GF-D8 (cell line): ENCODE measurements around the gene PLEKHG3.
A peak's percentile ranks its signal among the peaks of the same experiment; 100 is the strongest.
"Not testable (repeated sequence)": the region's sequence is repeated elsewhere in the genome, so short reads cannot be mapped to it uniquely, and the experiment has no call there.

Source experiments
- DNase-seq: peaks from one replicate; lab custom pipeline; 2025; lab: John Stamatoyannopoulos, UW

Gene PLEKHG3

DNA sequence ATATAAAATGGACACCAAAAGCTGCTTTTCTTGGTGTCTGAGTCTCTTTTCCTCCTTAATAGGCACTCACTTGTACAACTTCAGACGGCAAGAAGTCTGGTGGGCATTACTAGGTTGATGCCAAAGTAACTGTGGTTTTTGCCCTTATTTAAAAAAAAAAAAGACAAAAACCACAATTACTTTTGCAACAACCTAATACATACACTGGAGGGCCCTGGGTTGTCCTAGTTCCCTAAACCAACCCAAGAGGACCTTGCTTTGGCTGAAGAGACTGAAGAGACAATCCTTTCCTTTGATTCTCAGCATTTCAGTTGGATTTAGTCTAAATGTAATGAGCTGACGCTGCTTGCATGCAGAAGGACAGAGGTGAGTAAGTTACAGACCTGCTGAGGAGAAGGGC lies 16.2 kb upstream of the PLEKHG3 start:
- no peak for DNase-seq

DNA sequence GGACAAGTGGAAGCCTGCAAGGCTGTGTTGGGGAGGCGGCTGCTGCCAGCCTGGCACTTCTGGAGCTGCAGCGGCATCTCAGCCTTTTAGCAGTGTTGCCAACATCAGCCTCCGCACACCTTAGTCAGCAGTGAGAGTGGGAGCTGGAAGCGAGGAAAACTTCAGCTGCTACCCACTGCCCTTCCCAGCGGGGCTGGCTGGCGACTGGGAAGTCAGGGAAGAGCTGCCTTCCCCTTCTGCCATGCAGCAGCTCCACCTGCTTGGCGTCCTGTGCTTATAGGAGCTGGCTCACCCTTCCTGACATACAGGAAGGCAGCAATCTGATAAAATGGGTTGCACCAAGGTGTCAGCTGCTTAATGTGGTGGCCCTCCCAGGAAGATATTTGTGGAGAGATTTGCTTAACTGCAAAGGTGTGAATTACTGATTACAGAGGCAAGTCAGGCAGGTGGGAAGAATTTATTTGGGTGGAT lies 15.4 kb upstream of the PLEKHG3 start:
- DNase-seq: peak; percentile 6

DNA sequence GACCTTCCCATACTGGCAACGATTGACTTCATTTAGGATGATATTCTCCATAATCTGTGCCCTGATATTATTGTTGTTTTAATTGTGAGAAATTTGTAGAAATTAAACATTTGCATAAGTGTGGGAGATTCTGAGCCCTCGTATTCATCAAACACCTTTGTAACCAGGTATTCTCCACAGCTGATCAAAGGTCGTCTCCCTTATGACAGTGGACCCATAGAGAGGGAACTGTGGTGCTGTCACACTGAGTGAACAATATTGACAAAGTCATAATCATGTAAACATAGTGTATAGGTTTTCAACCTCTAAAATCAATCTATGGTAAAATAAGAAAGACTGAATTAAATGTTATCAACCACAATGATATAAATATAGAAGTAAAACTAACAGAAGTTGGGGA lies 14.9 kb upstream of the PLEKHG3 start:
- DNase-seq: no peak

DNA sequence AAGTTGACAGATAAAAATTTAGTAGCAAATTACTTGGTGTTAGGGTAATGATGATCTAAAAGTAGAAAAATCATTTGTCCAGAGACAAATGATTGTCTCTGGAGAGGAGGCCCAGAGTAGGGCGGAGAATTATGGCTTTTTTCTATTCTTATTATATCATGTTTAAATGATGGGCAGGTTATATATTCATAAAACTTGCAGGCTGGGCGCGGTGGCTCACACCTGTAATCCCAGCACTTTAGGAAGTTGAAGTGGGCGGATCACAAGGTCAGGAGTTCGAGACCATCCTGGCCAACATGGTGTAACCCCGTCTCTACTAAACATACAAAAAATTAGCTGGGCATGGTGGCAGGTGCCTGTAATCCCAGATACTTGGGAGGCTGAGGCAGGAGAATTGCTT lies 13.6 kb upstream of the PLEKHG3 start:
- not testable (repeated sequence) for DNase-seq

DNA sequence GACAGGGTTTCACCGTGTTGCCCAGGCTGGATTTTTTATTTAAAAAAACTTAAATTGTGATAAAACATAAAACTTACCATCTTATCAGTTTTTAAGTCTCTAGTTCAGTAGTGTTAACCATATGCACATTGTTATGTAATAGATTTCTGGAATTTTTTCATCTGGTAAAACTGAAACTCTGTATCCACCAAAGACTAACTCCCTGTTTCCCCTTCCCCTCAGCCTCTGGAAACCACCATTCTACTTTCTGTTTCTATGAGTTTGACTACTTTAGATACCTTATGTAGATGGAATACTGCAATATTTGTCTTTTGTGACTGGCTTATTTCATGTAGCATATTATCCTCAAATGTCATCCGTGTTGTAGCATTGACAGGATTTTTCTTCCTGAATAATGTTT lies 12.8 kb upstream of the PLEKHG3 start:
- no peak for DNase-seq

DNA sequence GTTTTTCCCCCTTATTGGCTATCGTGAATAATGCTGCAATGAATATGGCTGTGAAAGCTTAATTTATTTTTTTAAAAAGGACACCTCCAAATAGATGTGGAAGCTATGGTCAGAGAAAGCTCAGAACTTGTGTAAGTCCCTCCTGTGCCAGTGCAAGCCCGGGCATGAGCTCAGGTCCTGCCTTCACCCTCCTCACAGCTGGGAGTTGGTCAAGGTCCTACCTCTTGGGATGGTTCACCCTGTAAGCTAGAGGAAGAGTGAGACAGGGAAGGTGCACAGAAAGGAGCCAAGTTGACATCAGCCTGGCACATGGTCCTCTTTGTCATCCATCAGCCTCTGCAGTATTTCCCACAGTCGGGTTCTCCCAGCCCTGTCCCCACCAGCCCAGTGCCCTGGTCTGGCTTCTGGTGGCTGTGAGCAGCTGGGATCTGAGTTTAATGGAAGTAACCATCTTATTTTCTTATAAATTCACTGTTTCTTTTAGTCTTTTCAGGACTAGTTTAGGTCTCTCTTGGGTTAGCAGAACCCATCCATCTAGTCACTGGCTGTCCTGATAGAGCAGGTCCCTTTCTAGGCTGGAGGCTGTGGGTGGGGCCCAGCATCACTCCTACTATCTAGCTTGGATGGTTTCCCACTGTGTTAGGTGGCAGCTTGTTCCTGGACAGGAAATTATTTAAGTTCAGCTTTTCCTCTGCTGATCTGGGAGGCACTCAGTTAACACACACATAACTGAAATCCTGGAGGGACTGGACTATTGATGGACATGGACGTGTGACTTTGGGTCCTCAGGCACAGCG lies 11.8 kb upstream of the PLEKHG3 start:
- DNase-seq: no peak

DNA sequence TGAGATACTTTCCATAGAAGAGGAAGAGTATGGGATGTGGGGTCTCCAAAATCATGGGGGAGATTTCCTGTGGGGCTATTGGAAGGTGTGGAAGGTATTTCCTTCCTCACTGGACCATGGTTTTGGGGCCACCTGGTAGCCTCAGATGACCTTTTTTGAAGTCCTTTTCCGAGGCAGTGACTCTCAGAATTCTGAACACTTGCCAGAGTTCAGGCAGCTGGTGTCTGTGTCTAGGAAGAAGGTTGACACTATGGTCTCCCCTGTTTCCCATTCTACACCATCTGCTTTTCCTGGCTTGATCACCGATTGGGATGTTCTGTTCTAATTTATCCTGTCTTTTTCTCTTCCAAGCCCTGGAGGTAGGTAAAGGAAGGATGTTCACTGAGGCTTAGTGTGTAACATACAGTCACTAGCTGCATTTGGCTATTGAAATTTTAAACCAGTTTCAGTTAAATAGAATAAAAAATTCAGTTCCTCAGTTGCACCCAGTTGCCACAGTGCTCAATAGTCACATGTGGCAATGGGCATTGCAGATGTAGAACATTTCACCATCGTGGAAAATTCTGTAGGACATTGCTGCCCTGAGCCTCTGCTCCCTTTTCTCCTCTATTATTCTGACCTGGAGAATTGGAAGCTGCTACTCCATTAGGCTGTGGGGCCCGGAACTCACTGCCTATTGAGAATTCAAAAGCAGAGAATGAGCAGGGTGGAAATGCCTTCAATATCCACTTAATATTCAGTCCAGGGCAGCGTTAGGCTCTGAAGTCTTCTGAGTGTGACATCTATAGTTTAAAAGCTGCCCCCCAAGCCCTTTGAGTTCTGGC lies 11.0 kb upstream of the PLEKHG3 start:
- no peak for DNase-seq

DNA sequence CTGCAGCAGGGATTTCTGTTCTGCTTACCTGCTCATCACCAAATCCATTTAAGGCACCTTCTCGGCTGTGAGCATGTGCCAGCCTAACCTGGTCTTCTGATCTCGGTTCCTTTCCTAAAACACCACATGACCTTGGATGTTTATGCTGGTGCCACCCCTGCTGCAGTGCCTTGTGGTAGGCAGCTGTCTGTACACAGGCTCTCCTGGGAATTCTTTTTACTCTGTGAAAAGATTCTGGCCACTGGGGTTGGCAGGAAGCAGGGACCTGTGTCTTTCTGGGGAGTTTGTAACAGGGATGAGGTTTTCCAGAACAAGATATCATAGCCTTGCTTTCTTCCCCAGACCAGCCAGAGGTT lies 10.4 kb upstream of the PLEKHG3 start:
- DNase-seq: no peak

DNA sequence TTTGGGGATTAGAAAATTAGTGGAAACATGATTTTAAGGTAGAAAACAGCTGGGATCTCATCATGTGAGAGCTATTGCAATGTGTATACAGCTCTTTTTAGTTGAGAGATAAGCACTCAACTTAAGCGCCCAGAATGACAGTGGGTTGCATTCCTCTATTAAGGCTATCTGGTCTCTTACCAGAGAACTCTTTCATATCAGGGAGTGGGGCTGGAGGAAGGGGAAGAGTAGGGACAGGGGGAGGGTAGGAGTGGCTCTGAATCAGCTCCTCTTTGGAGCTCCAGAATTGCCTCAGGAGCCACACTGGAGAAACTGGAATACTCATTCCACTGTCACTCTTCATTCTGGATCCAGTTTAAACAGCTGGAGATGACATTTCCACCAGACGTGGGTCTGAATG lies 9.2 kb upstream of the PLEKHG3 start:
- no peak for DNase-seq

DNA sequence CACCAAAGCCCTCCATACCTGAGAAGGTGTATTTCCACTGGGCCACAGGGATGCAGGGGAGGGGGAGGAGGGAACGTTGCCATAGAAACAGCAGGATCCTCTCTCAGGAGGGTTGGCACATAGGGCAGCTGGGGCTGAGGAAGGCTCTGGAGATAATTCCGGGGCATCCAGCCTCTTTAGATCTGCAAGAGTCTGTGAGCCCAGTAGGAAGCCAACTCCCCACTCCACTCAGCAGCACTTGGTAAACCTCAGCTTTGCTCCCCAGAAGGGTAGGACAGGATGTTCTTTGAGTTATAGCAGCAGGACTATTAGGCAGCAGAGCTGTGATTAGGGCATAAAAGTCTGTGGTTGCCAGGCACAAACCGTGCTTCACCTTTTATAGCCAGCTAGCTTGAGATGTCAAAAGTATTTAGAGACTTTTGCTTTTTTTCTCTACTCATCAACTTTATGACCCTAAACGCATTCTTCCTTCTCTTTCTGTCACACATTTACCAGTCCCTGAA lies 7.8 kb upstream of the PLEKHG3 start:
- no peak for DNase-seq

DNA sequence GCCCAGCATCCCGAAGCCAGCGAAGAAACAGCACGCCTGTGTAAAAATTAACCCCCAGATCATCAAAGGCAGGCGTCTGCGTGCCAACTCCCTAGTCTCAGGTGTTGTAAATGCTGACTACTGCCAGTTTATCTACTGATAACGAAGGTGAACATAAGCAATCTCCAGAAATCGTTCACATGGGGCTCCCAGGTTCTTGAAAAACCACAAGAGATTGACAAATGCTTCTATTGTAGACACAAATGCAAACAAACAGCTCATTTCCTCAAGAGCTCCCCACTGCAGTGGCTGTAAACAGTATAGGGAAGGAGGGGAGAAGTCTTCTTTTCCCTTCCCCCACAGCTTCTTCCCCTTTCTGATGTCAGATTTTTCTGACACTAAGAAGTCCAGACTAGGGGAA lies 5.3 kb upstream of the PLEKHG3 start:
- DNase-seq: peak; percentile 35

DNA sequence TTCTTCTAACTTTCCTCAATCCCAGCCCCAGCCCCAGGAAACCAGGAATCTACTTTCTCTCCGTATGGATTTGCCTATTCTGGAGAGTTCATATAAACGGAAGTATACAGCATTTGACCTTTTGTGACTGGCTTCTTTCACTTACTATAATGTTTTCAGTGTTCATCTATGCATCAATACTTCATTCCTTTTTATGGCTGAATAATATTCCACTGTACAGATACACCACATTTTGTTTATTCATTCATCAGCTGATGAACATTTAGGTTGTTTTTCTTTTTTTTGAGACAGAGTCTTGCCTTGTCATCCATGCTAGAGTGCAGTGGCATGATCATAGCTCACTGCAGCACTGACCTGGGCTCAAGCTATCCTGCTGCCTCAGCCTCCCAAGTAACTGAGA lies 3.9 kb upstream of the PLEKHG3 start:
- no peak for DNase-seq

DNA sequence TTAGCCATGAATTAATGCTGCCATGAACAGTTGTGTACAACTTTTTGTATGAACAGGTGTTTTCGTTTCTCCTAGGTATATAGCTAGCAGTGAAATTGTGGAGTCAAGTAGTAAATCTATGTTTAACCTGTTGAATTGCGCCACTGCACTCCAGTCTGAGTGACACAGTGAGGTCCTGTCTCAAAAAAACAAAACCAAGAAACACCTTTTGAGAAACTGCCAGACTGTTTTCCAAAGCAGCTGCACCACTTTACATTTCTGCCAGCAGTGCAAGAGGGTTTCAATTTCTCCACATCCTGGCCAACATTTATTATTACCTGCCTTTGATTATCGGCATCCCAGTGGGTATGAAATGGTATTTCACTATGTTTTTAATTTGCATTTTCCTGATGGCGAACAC lies 3.3 kb upstream of the PLEKHG3 start:
- no peak for DNase-seq

DNA sequence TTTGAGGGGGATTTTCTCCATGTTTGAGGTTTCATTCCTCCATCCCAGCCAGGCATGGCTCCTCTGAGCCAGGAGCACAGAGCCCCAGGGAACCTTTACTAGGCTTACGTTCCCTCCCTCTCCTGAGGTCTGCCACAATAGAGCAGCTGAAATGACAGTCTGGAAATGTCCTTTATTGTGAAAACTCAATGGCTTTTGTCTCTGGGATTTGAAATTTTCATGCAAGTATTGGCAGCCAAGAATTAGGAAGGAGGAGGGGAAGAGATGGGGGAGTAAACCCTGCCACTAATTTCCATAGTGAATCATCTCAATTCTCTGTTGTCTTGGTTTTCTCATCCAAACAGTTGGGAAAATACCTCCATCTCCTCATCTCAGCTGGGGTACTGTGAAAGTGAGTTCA lies 2.6 kb upstream of the PLEKHG3 start:
- DNase-seq: no peak

DNA sequence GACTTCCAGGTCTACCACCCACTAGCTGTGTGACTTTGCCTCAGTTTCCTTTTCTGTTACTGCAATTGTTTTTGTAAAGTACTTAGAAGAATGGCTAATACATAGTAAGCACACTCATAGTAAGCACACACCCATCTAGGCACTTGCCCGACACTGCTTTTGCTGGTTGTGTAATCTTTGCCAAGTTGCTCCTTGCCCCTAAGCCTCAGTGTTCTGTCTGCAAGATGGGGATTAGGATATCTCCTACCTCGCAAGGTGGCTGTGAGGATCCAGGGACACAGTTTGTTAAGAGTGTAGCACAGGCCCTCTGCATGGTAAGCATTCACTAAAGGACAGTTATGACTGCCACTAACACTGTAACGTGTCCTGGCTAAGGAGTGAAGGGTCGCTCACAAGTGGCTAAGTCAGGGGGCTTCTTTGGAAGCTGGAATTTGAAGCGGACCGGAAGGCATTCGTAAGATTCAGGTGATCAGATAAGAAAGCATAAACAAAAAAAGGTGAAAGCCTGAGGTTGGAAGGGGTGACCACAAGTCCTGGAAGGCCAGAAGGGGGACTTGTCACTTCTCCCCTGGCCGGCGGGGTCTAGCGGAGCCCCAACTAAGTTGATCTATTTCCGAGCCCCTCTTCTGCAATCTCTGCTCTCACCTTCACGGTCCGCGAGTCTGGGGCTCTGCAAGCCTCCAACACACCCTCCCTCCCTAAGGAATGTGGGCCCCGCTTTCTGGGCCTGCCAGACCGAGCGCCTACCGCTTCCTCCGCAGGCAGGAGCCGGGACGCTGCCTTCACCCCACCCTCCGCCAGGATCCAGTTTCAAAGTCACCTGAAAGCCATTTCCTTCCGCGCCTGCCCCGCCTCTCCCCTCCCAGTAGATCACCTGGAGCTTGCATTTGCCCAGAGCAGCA lies 1.5 kb upstream of the PLEKHG3 start:
- DNase-seq: no peak

DNA sequence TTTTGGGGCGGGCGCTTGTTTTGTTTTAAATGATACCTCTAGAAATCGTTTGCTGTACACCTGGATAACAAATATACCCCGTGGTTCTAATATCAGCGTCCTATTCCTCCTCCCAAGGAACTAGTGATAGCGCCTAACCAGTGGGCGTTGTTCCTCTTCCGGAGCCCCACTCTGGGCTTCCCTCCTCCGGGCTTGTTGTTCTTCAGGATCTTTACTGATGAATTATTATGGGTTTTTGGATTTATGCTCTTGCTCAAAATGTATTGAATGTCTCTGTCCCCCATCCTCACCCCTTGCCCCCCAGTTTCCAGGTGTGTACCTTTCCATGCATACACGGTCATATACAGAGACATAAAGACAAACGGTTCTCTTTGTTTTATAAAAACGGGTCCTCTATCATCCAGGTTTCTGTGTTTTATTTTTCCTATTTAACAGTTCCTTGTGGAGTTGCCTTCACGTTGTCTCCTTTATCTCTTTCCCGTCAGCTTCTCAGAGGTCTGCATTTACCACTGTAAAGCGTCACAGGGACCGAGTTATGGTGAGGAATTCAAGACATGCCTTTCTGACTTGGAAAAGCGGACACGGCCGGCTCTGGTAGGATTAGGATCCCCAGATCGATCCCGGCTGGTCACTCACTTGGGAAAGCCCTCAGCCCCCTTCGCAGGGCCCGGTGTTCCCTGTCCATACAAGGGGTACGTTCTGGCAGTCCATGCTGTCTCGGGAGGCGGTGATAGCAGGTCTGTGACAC lies 655 bp upstream of the PLEKHG3 start:
- no peak for DNase-seq

DNA sequence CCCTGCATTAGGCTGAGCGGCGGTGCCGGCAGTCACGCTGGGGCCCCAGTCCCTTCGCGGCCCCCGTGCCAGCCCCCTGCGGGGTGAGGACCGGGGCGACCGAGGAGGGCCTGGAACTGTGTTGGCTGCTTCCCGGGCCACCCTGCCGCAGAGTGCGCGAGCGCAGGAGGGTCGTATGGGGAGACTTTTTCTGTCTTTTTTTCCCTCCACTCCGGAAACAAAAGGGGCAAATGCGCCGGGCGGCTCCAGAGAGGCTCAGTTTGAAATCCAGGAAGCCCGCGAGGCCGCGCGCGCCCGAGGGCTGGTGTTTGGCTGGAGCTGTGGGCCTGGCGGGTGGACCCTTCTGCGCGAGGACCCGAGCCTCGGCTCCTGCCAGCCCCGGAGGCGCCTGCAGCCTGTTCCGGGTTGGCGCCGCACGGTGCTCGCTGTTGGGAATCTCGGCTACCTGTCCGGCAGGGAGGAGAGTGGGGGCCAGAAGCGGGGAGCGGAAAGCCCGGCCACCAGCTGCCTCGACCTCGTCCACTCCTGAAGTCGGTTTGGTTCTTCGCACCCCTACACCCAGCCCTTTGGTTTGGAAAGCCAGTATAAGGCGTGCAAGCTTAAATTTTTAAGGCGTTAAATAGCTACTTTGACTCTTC lies 638 bp downstream of the PLEKHG3 start:
- DNase-seq: no peak

DNA sequence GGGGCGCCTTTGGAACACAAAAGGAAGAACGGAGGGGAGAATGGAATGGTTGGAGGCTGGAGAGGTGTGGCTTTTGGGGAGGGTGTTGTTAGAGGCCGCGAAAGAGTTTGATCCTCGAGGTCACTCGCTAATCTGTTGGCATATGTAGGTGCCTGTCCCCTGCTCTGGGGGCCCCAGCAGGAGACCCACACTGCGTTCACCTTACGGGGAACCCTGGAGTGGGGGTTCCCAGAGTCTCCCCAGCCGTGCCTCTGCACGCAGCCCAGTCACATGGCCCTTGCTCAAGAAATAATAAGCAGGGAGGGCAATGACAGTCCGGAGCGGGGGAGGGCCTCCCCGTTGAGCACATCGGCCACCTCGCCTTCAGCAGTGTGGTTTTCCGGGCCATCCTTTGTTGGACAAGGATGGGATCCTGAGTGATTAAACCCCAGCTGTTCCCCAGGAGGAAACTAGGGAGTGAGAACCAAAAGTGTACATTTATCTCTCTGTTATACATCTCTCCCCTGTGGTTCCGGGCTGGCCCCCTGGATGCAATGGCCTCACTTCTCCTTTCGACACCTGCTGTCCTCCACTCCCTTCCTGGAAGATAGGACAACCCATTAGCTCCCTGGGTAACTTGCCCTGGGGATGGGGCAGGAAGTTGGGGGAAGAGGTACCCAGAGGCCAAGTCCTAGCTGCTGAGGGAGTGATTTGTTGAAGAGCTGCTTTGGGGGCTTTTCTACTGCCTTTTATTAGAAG lies 1.3 kb downstream of the PLEKHG3 start:
- peak; percentile 60 for DNase-seq

DNA sequence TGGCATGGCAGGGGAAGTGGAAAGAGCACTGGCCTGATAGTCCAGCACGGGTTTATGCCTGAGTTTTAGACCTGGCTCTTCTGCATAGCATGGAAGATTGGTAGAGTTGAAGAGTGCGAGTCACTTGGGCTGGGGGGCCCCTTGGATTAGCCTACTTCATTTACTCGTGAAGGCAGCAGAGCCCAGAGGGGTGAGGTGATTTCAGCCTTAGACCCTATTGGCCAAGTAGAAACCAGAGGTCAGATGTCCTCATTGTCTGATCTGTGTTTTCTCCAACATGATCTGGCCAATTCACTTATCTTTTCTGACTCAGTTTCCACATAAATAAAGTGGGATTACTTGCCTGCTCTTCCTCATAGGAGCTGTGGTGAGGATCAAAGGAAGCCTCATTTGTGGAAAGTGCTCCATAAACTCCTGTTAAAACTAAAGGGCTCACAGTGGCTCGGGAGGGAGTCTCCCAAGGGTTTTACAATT lies 1.9 kb downstream of the PLEKHG3 start:
- no peak for DNase-seq

DNA sequence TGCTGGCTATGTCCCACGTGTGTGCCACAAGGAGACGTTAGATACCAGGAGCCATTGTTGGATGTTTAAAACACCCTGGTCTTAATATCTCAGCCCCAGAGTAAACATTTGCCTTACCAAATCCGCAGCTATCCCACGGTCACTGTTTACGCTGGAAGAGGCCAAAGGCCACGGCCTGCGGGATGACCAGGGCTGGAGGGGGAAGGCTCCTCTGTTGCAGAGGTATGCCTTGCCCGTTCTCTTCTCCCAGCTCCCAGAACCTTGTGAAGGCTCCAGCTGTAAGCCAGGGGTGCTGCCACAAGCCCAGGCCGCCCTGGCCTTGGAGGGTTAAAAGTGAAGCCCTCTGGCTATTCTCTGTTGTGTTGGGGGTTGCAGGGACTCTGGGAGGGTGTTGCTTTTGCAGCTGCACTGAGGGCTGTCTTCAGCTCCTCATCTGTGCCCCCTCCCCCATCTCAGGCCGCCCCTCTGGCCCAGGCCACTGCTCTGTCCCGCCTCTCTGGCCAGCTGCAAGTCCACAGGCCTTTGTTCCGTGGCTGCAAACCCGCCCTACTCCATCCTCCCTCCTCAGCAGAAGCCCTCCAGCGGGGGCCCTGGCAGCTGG lies 2.5 kb downstream of the PLEKHG3 start:
- DNase-seq: no peak
